Measurements from ENCODE around the gene RTF2.

GRCh38 chr20:56433221-56433879 lies 35.1 kb upstream of the RTF2 start:
- TF ChIP-seq CTCF (optimal IDR thresholded peaks at IDR 0.05 in 1 of 3, IDR thresholded peaks at IDR 0.05 in 1 of 3, conservative IDR thresholded peaks at IDR 0.05 in 1 of 3; ENCODE audit: extremely low read depth in 1 of 3, insufficient read depth in 2 of 3, low read length in 3 of 3) (no peak), EZH2 (IDR thresholded peaks at IDR 0.05; ENCODE audit: low read length) (no peak)
